H1 (cell line): Measurements from ENCODE around the gene VPS54. TPM values are rescaled to one million over a fixed set of nuclear protein-coding genes. Genes with fewer than 3 reads are reported as not detected.

Experiments used
- CTCF ChIA-PET: fragments of 300-600 bp; sonication (Branson Sonifier 250); formaldehyde crosslinking; loops from one replicate; lab custom pipeline; 2021; ENCODE audit not compliant: partially characterized antibody; lab: Charles Lee
- POLR2A ChIA-PET: fragments of 300-600 bp; sonication (Branson Sonifier 250); formaldehyde crosslinking; loops from one replicate; lab custom pipeline; 2021; ENCODE audit warnings: inconsistent platforms; ENCODE audit not compliant: partially characterized antibody; lab: Charles Lee
- DNase-seq, 2 experiments: peaks; one replicate each; pipeline versions ENCODE4 v3.0.0 to v3.0.0-alpha.2; 2010 to 2022; ENCODE audit warnings: low spot score in 2 of 2, low read depth in 1 of 2, mixed read lengths in 1 of 2
- FAIRE-seq: peaks from 2 replicates; lab custom pipeline; 2011; peaks lifted over from hg19 to GRCh38; lab: Jason Lieb, UNC
- H2AFZ ChIP-seq: 2 replicates; pipeline ENCODE4 v1.8.1; 2012; ENCODE audit warnings: low read length, inconsistent platforms
- H2AK5ac ChIP-seq: 2 replicates; pipeline ENCODE4 v1.6.1; 2013; ENCODE audit warnings: low read depth, low read length
- H2BK120ac ChIP-seq: replicated peaks from 2 replicates; pipeline ENCODE3; 2013; ENCODE audit warnings: low read depth, low read length, inconsistent platforms
- H2BK12ac ChIP-seq: 2 replicates; pipeline ENCODE4 v1.6.1; 2013; ENCODE audit warnings: low read depth, low read length
- H2BK15ac ChIP-seq: 2 replicates; pipeline ENCODE4 v1.6.1; 2013; ENCODE audit warnings: low read length
- H2BK20ac ChIP-seq: 2 replicates; pipeline ENCODE4 v1.6.1; 2013; ENCODE audit warnings: low read length
- H2BK5ac ChIP-seq: 2 replicates; pipeline ENCODE4 v1.6.1; 2013; ENCODE audit warnings: low read depth, low read length
- H3K14ac ChIP-seq: 2 replicates; pipeline ENCODE4 v1.6.1; 2013; ENCODE audit warnings: inconsistent platforms; ENCODE audit not compliant: insufficient read length
- H3K18ac ChIP-seq: 2 replicates; pipeline ENCODE4 v1.6.1; 2013; ENCODE audit warnings: low read length; ENCODE audit errors: extremely low read depth
- H3K23ac ChIP-seq: 2 replicates; pipeline ENCODE4 v1.6.1; 2013; ENCODE audit warnings: inconsistent platforms; ENCODE audit not compliant: insufficient read length
- H3K23me2 ChIP-seq: 2 replicates; pipeline ENCODE4 v1.6.1; 2013; ENCODE audit warnings: low read depth, low read length
- H3K27ac ChIP-seq: 2 replicates; pipeline ENCODE4 v1.6.1; 2011; ENCODE audit warnings: low read depth, low read length, inconsistent platforms
- H3K27me3 ChIP-seq, 4 experiments: replicated peaks in 1 of 4; 1 replicate in 1 of 4; 2 replicates in 3 of 4; pipeline versions ENCODE4 v1.6.1 to v1.8.1; 2011 to 2013; ENCODE audit warnings: low read length in 3 of 4, mild to moderate bottlenecking in 3 of 4, inconsistent platforms in 2 of 4, mixed read lengths in 2 of 4, moderate library complexity in 1 of 4; ENCODE audit not compliant: control insufficient read depth in 3 of 4, insufficient read depth in 3 of 4; ENCODE audit errors: extremely low read depth in 1 of 4
- H3K36me3 ChIP-seq, 4 experiments: 2 replicates each; pipeline versions ENCODE4 v1.6.1 to v1.8.1; 2011 to 2013; ENCODE audit warnings: mild to moderate bottlenecking in 4 of 4, low read length in 3 of 4, moderate library complexity in 2 of 4, control low read depth in 1 of 4, inconsistent platforms in 1 of 4; ENCODE audit not compliant: insufficient read depth in 4 of 4, control insufficient read depth in 2 of 4
- H3K4ac ChIP-seq: replicated peaks from 2 replicates; pipeline ENCODE3; 2013; ENCODE audit warnings: low read length, low read depth, mixed read lengths, inconsistent platforms; ENCODE audit not compliant: insufficient read length
- H3K4me1 ChIP-seq, 4 experiments: replicated peaks in 1 of 4; 1 replicate in 1 of 4; 2 replicates in 3 of 4; pipeline versions ENCODE4 v1.6.1 to v1.8.1; 2011 to 2013; ENCODE audit warnings: low read length in 3 of 4, inconsistent platforms in 2 of 4, mixed read lengths in 1 of 4; ENCODE audit not compliant: insufficient read depth in 4 of 4, control insufficient read depth in 3 of 4
- H3K4me2 ChIP-seq, 2 experiments: 2 replicates each; pipeline versions ENCODE4 v1.6.1 to v1.8.1; 2011 to 2013; ENCODE audit warnings: low read depth in 2 of 2, low read length in 2 of 2, control low read depth in 1 of 2, inconsistent platforms in 1 of 2, mild to moderate bottlenecking in 1 of 2; ENCODE audit not compliant: insufficient read depth in 1 of 2
- H3K4me3 ChIP-seq, 4 experiments: fragments of 200-600, 300-600 bp in 1 of 4; sonication (generic), shearing (Covaris generic), sonication (Bioruptor Twin) in 1 of 4; 2 replicates each; pipeline versions ENCODE4 v1.5.1 to v1.8.1; 2011 to 2016; ENCODE audit warnings: low read length in 4 of 4, low read depth in 3 of 4, control low read depth in 2 of 4, inconsistent platforms in 2 of 4, mild to moderate bottlenecking in 2 of 4, mixed read lengths in 1 of 4, moderate library complexity in 1 of 4; ENCODE audit not compliant: insufficient read depth in 2 of 4; ENCODE audit errors: extremely low read depth in 1 of 4
- H3K56ac ChIP-seq: replicated peaks from 2 replicates; pipeline ENCODE3; 2013; ENCODE audit warnings: low read depth, mild to moderate bottlenecking, mixed read lengths, low read length, inconsistent platforms; ENCODE audit not compliant: insufficient read length
- H3K79me1 ChIP-seq: 2 replicates; pipeline ENCODE4 v1.6.1; 2013; ENCODE audit warnings: low read depth, low read length, control low read depth
- H3K79me2 ChIP-seq, 2 experiments: 2 replicates each; pipeline versions ENCODE4 v1.6.1 to v1.8.1; 2012 to 2013; ENCODE audit warnings: low read length in 2 of 2, mild to moderate bottlenecking in 2 of 2, inconsistent platforms in 1 of 2; ENCODE audit not compliant: insufficient read depth in 2 of 2, control insufficient read depth in 1 of 2
- H3K9ac ChIP-seq, 4 experiments: replicated peaks in 1 of 4; 1 replicate in 1 of 4; 2 replicates in 3 of 4; pipeline versions ENCODE4 v1.6.1 to v1.8.1; 2011 to 2013; ENCODE audit warnings: low read depth in 3 of 4, low read length in 3 of 4, control low read depth in 2 of 4, mild to moderate bottlenecking in 2 of 4, moderate library complexity in 2 of 4, inconsistent platforms in 1 of 4; ENCODE audit errors: extremely low read depth in 1 of 4
- H3K9me3 ChIP-seq, 2 experiments: 2 replicates each; pipeline versions ENCODE4 v1.6.1 to v1.8.1; 2012 to 2013; ENCODE audit warnings: mild to moderate bottlenecking in 2 of 2, moderate library complexity in 2 of 2, control low read depth in 1 of 2, inconsistent platforms in 1 of 2, low read depth in 1 of 2, low read length in 1 of 2, mixed read lengths in 1 of 2; ENCODE audit not compliant: insufficient read depth in 2 of 2
- H4K20me1 ChIP-seq, 2 experiments: replicated peaks in 1 of 2; 2 replicates each; pipeline versions ENCODE3 to v1.8.1; 2011 to 2013; ENCODE audit warnings: inconsistent platforms in 2 of 2, low read length in 2 of 2, mild to moderate bottlenecking in 1 of 2; ENCODE audit not compliant: insufficient read depth in 2 of 2, control insufficient read depth in 1 of 2
- H4K5ac ChIP-seq: 2 replicates; pipeline ENCODE4 v1.6.1; 2013; ENCODE audit warnings: low read length, low read depth, mixed read lengths, inconsistent platforms; ENCODE audit not compliant: insufficient read length
- H4K8ac ChIP-seq: 2 replicates; pipeline ENCODE4 v1.8.0; 2013; ENCODE audit warnings: mild to moderate bottlenecking, moderate library complexity, low read length, inconsistent platforms; ENCODE audit not compliant: insufficient read depth; ENCODE audit errors: extremely low read depth
- H4K91ac ChIP-seq: replicated peaks from 2 replicates; pipeline ENCODE3; 2013; ENCODE audit warnings: low read length, mixed read lengths, inconsistent platforms; ENCODE audit not compliant: insufficient read length
- ATF2 ChIP-seq: IDR thresholded peaks from 2 replicates; pipeline ENCODE4 v1.6.1; 2012; ENCODE audit warnings: low read length, inconsistent platforms
- BRCA1 ChIP-seq: IDR thresholded peaks from 2 replicates; pipeline ENCODE4 v1.6.1; 2012; ENCODE audit warnings: low read depth, low read length, improper control_type of control experiment
- CBX5 ChIP-seq: fragments of 300-800, 300-1000 bp; sonication (generic); IDR thresholded peaks from 2 replicates; pipeline ENCODE4 v1.7.1; 2016; ENCODE audit warnings: antibody characterized with exemption, low read length, low read depth
- HDAC2 ChIP-seq, 2 experiments: fragments of 300-600 bp in 1 of 2; sonication (generic) in 1 of 2; IDR thresholded peaks; 2 replicates each; pipeline ENCODE4 v1.6.1; 2011 to 2012; ENCODE audit warnings: low read depth in 2 of 2, low read length in 2 of 2, mild to moderate bottlenecking in 2 of 2, moderate library complexity in 2 of 2, borderline replicate concordance in 1 of 2, inconsistent platforms in 1 of 2
- KDM1A ChIP-seq: fragments of 200-600, 300-600 bp; sonication (generic); IDR thresholded peaks from 2 replicates; pipeline ENCODE4 v1.7.1; 2016; ENCODE audit warnings: mild to moderate bottlenecking, low read length, borderline replicate concordance
- NRF1 ChIP-seq: IDR thresholded peaks from 2 replicates; pipeline ENCODE4 v1.6.1; 2011; ENCODE audit warnings: mild to moderate bottlenecking, low read depth, low read length, improper control_type of control experiment
- RNF2 ChIP-seq: fragments of 200-900, 300-1000 bp; sonication (generic); IDR thresholded peaks from 2 replicates; pipeline ENCODE4 v1.7.1; 2016; ENCODE audit warnings: borderline replicate concordance, low read depth, mild to moderate bottlenecking, antibody characterized with exemption, low read length; ENCODE audit not compliant: poor library complexity, severe bottlenecking; ENCODE audit errors: missing control alignments
- SAP30 ChIP-seq: fragments of 300-600 bp; sonication (generic); IDR thresholded peaks from 2 replicates; pipeline ENCODE4 v1.7.1; 2012; ENCODE audit warnings: low read length, moderate library complexity, mild to moderate bottlenecking, inconsistent platforms; ENCODE audit not compliant: insufficient read depth, insufficient replicate concordance
- SIRT6 ChIP-seq: IDR thresholded peaks from one replicate; pipeline ENCODE4 v1.7.1; 2012; ENCODE audit warnings: low read length, inconsistent platforms
- SIX5 ChIP-seq: IDR thresholded peaks from 2 replicates; pipeline ENCODE4 v1.6.1; 2011; ENCODE audit warnings: mild to moderate bottlenecking, low read depth, low read length
- SP2 ChIP-seq: IDR thresholded peaks from 2 replicates; pipeline ENCODE4 v1.6.1; 2012; ENCODE audit warnings: mild to moderate bottlenecking, low read length, inconsistent platforms
- TEAD4 ChIP-seq: IDR thresholded peaks from 2 replicates; pipeline ENCODE4 v1.6.1; 2012; ENCODE audit warnings: low read depth, low read length, inconsistent platforms, mixed read lengths
- whole genome bisulfite sequencing, 2 experiments: shearing (Covaris generic) in 1 of 2; methylation state at CpG; one replicate each; pipeline versions ENCODE4 v1.1.6 to v1.1.7; 2013 to 2015; ENCODE audit warnings: low lambda C conversion rate in 2 of 2, mixed read lengths in 2 of 2, inconsistent platforms in 1 of 2, low coverage in 1 of 2, missing lambda C conversion rate in 1 of 2; ENCODE audit not compliant: insufficient replicate concordance in 2 of 2, insufficient coverage in 1 of 2, insufficient read length in 1 of 2; ENCODE audit errors: extremely low coverage in 1 of 2, missing lambda C conversion rate in 1 of 2; 5-methylcytosine and 5-hydroxymethylcytosine counted together
- polyA plus RNA-seq, 7 experiments: library from polyadenylated mRNA; depleted of rRNA in 3 of 7; stranded (reverse) in 5 of 7; unstranded in 2 of 7; fragments of >200 nt in 5 of 7; fragments of 200-250 nt in 2 of 7; gene quantifications; 1 replicate in 5 of 7; 2 replicates in 1 of 7; 4 replicates in 1 of 7; pipeline versions ENCODE4 v1.2.1 to v1.2.3, GENCODE V29; 2011 to 2013; ENCODE audit warnings: missing spikeins in 2 of 7, mixed read lengths in 2 of 7
- total RNA-seq: library from RNA; stranded (reverse); fragmentation: NEBNext Ultra II Directional; extraction: Animal tissue kit (Norgen Biotek cat#: 25700); gene quantifications from 2 replicates; pipeline ENCODE4 v1.2.1, GENCODE V29; 2021

Gene VPS54
- total and polyA plus RNA-seq, 2 of the 8 experiments (the other 6 are each of a cell fraction or from before 2014, with no cell fraction given): 3.6 to 13.2 TPM

DNA sequence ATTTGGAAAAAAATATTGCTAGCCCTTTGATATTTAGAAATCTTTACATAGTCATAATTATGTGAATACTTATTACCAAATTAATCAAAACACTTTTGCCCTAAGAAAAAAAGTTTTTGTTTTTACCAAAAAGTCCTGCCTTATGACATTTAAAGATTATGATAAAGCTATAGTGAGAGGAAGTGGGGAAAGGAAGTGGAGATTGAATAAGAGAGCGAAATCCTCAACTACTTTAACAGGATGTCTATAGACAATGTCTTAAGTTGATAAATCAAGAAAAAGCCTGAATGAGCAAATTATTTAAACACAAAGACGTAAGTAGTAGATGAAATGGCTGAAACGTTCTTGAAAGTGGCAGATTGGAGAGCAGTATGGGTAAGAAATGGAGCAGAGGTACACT is 20.9 kb upstream of the VPS54 start:
- Histone ChIP-seq H2AFZ (no peak overlapping the region), H3K79me2 (no peaks in the 10 kb centered on the region), H3K23ac (no peak overlapping the region), H4K20me1 (no peaks in the 10 kb centered on the region), H4K91ac (no peak overlapping the region), H3K18ac (no peak overlapping the region), H3K4ac (no peak overlapping the region), H4K8ac (no peak overlapping the region), H4K5ac (no peak overlapping the region), H3K56ac (no peak overlapping the region), H3K9ac (no peak overlapping the region), H3K4me3 (no peak overlapping the region), H2BK120ac (no peak overlapping the region), H2BK15ac (no peak overlapping the region), H3K4me2 (no peak overlapping the region), H3K23me2 (no peaks in the 10 kb centered on the region), H3K27me3 (no peaks in the 10 kb centered on the region), H3K9me3 (peaks cover 0 to 6% of the 10 kb centered on the region in 2 experiments; a peak in 1 of 4 replicates), H2BK20ac (no peak overlapping the region), H2BK12ac (no peak overlapping the region), H2AK5ac (no peak overlapping the region), H3K36me3 (no peaks in the 10 kb centered on the region), H3K4me1 (peaks cover 0 to 4% (median 1%) of the 10 kb centered on the region in 4 experiments; a peak in 3 of 7 replicates), H3K27ac (no peak overlapping the region), H3K14ac (no peak overlapping the region), H3K79me1 (no peaks in the 10 kb centered on the region), H2BK5ac (no peak overlapping the region)
- 67% methylated on average over 3 of the region's 3 CpGs; no CpG with 5 or more reads in 1 of the 2 experiments for WGBS, 2 experiments
- no peak for DNase-seq
- ChIA-PET POLR2A (interaction anchor here (0.6 to 0.8 kb wide), 2 partner anchors 9 to 97 kb away, joined by 3 to 4 read pairs; no protein-coding TSS in a partner anchor), CTCF (interaction anchor here (1.1 to 1.4 kb wide), 2 partner anchors 39 to 222 kb away, joined by 3 to 6 read pairs; no protein-coding TSS in a partner anchor)
- no peak for FAIRE-seq
- TF ChIP-seq ATF2 (no peak), KDM1A (no peak), SAP30 (no peak), SIX5 (no peak), RNF2 (no peak), HDAC2 (IDR thresholded peaks at IDR 0.05; ENCODE audit: borderline replicate concordance in 1 of 2, low read depth in 2 of 2, low read length in 2 of 2) (no peak), TEAD4 (no peak), SIRT6 (no peak), NRF1 (no peak), BRCA1 (no peak), CBX5 (no peak), SP2 (no peak)
